ENCODE data around the gene TRIM44. TPM values are rescaled to one million over a fixed set of nuclear protein-coding genes. Genes with fewer than 3 reads are reported as not detected.

Gene TRIM44
- total RNA-seq, 1 experiment from 2014 or later, result 38.1 TPM

DNA sequence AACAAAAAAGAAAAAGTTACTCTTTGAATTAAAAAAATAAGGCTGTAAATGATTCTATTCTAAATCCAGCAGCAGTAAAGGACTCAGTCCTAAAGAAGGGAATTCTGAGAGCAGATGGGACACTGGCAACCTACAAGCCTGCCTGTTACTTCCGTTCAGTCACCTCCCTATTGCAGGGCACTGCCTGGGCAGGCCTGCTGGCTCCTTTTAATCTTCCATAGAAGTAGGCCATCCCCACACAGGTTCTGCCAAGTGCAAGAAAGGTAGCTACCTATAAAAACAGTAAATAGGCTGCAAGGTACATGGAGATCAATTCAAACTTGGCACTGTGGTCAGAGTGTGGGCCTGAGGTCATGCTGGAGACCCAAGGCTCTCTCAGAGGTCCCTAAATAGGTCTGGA is 136.4 kb downstream of the TRIM44 start:
- DNase-seq (ENCODE audit: low spot score), result peak; percentile 94
- in situ Hi-C loops (cut with HindIII; ENCODE audit: low sequenced_read_pairs), result no loop called here

DNA sequence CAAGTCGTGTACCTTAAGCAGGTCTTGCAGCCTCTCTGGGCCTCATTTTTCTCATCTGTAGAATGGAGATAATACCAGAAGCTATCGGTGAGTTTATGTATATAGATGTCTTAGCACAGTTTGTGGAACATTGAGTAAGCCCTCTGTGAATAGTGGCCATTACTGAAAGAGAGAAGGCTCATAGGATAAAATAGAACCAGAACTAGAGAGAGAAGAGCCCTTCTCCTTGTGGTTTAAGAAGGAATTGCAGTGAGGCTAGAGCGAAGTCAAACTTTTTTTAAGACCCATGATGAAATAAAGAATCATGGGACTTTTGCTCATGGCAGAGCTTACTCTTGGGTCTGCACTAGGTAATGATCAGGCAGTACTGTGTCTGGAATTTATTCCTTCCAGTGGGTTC is 137.1 kb downstream of the TRIM44 start:
- in situ Hi-C loops (cut with HindIII; ENCODE audit: low sequenced_read_pairs), result no loop called here
- DNase-seq (ENCODE audit: low spot score), result no peak

DNA sequence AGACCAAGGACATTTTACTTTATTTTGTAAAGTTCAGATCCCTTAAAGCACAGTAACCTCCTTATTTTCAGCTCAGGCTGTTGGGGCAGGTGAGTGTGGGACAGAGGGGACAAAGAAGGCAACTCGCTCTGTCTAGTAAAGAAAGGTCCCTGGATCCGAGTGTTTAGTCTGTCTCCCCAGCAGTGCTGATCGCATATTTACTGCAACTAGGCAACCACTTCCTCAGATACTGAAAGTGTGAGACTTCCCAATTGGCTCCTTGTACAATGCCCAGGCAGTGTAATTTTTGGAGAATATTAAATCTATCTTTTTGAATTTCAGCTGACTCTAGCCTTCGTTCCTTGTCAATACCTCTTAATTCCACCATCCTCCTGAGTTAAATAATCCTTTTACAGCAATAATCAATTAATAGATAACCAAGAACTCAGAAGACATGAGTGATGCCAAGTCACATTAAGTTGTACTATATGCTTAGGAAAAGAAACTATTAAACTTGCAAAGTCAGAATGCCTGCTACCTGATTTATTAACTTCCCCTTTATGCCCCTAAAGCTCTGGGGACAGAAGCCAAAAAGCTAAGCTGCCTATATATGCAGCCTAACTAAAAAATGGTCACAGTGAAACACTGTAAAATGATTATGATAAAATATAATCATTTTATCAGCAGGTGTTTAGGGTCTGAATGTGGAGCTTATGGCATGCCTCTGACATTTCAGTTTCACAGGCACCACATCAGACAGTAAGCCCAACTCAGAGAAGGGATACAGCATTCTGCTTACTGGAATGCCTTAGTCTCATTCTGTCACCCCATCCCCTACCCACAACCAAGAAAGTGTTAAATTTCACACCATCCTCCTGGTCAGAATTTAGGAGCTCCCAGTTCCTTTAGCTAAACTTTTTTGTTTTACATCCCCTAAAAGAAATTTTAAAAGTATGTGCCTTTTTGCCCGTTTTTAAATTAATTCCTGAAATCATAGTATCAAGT is 138.7 kb downstream of the TRIM44 start:
- in situ Hi-C loops (cut with HindIII; ENCODE audit: low sequenced_read_pairs), result no loop called here

DNA sequence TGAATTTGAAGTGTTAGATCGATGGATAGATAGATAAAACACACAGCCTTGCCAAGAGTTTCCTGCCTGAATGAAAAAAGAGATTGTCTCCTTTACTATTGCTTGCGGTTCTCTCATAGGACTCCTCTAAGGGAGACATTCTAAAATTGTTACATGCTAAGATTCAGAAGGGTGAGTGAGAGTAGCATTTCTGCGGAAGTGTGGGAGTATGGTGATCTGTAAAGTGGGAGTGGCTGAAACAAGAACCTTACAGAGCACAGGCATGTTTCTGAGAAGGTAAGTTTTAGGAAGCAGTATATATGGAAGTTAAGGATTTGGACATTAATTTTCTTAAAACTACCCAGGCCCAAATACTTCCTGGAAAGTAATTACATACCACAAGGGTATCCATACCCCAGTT is 139.6 kb downstream of the TRIM44 start:
- in situ Hi-C loops (cut with HindIII; ENCODE audit: low sequenced_read_pairs), result no loop called here
- no peak for DNase-seq (ENCODE audit: low spot score)

More for the DNA sequence above, 138.7 kb downstream of the TRIM44 start:
- no peak for DNase-seq (ENCODE audit: low spot score)

DNA sequence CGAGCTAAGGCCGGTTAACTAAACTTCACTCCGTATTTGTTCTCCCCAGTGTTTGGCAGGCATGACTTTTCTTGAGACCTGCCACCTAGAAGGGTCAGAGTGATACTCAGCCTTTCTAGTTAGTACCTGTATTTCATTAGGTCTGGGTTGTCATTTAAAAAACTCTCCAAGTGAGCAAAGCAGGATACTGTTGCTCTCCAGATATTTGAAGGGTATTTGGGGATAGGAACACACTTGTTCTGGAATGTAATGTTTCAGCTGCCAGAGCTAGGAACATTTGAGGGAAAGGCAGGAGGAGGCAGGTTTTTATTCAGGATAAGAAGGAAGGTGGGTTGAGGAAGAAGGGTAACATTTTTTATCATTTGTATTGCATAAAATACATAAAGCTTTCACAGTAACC is 140.1 kb downstream of the TRIM44 start:
- in situ Hi-C loops (cut with HindIII; ENCODE audit: low sequenced_read_pairs), result no loop called here
- DNase-seq (ENCODE audit: low spot score), result no peak

DNA sequence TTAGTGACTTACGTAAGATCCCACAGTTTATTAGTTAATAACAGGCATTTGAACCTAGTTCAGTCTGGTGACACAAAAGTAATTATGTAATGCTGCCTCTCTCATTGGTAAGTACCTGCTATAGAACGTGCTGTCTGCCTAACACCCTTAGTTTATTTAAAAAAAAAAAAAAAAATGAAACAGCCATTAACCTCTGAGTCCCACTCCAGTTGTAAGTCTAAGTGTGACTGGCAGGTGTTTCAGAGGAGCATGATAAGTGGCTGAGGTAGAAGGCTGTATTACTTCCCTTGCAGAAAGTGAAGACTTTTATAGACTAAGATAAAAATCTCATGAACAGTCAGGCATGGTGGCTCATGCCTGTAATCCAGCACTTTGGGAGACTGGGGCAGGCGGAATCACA is 140.5 kb downstream of the TRIM44 start:
- in situ Hi-C loops (cut with HindIII; ENCODE audit: low sequenced_read_pairs), result no loop called here
- DNase-seq (ENCODE audit: low spot score), result no peak

DNA sequence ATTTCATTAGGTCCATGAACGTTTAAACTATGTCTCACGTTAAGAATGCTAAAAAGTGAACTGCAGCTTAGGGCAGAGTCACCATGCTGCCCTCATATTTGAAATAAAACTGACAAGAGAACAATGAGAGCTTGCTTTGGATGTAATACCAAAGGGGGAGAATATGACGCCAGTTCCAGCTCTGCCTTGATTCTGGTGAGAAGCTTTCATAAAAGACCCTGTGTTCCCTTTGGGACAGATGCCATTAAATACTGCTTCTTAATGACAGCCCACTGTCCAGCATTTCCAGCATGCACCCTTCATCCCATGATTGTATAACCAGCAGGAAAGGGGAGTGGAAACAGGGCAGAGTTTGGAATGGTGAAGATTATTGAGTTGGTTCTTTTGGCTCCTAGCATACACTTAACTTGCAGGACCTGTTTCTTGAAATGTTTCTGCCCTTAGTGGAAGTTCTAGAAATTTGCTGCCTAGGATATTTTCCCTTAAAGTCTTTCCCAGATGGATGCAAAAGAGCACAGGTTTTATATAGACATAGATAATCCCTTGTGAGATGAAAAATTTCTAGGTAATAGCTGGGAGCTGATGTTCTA is 142.0 kb downstream of the TRIM44 start:
- in situ Hi-C loops (cut with HindIII; ENCODE audit: low sequenced_read_pairs), result no loop called here
- no peak for DNase-seq (ENCODE audit: low spot score)

DNA sequence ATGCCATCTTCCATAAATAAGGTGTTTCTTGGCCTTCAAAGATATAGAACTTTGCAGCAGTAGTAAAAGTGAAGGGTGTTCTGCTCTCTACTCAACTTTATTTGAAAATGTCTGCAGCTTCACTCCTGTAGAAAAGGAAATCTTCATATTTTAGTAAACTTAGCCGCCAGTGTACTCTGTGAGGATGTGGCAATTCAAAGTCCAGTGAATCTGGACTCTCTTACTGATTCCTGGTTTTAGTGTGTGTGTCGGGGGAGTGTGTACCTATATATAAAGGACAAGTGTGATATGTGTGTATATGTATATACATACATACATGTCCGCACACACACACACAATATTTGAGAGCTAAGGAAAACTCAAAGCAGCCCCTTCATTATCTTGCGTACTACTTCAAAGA is 147.0 kb downstream of the TRIM44 start:
- in situ Hi-C loops (cut with HindIII; ENCODE audit: low sequenced_read_pairs), result no loop called here

DNA sequence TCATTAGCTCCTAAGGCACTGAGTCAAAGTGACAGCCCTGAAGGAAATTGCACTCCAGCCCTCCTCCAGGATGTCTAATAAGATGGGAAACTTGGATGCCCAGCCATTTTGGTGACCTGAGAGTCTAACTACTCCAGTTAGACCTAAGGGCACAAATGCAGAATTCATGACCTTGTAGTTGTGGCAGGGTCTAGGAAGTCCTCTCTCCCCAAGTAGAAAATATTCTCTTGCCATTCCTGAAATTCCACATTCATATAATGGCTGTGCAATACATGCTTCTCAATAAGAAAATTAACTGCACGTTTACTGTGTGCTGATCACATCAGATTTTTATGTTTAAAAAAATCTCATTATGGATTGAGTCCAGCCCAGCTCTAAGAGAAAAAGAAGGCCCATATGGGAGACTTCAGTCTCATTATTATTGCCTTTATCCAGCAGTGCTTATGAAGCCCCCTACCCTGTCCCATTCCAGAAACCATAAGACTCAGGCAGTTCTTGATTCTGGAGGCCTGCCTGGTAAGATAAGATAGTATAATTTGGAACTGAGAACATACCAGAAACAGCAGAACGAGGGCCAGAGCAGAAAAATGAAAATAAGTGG is 147.6 kb downstream of the TRIM44 start:
- in situ Hi-C loops (cut with HindIII; ENCODE audit: low sequenced_read_pairs), result no loop called here

More for the DNA sequence above, 147.0 kb downstream of the TRIM44 start:
- no peak for DNase-seq (ENCODE audit: low spot score)

DNA sequence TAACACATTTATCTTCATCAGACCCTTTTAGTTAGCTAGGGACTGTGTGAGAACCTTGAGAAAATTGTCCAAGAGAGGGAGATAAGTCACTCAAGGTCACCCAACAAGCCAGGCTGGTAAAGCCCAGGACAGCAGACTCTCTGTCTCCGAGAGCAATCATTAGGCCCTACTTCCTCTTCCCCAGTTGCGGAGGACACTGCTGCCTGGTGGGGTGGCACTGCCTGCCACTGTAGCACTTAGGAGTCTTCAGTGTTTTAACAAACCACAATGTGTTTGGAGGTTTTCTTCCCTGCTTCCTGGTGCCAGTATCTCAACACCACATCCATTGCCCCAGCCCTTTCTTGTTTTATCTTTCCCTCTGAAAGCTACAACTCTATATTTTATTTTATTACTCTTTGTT is 149.2 kb downstream of the TRIM44 start:
- in situ Hi-C loops (cut with HindIII; ENCODE audit: low sequenced_read_pairs), result no loop called here
- DNase-seq (ENCODE audit: low spot score), result no peak

More for the DNA sequence above, 147.6 kb downstream of the TRIM44 start:
- DNase-seq (ENCODE audit: low spot score), result no peak

DNA sequence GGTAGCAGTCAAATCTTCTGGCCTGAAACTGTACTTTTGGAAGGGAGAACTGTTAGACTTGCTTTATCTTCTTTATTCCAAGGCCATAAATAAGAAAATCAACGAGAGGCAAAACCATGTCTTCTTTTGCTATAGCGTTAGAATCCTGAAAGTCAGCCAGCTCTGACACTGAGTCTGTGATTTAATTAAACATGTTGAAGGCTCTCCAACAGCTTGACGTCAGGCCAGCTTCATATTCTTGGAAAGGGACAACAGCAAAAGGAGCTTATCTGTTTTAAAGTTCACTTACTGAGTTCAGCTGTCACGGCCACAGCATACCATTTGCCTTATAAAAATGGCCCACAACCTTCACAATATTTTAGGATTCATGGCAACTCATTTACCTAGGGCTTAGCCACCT is 150.3 kb downstream of the TRIM44 start:
- DNase-seq (ENCODE audit: low spot score), result peak; percentile 74
- in situ Hi-C loops (cut with HindIII; ENCODE audit: low sequenced_read_pairs), result no loop called here

DNA sequence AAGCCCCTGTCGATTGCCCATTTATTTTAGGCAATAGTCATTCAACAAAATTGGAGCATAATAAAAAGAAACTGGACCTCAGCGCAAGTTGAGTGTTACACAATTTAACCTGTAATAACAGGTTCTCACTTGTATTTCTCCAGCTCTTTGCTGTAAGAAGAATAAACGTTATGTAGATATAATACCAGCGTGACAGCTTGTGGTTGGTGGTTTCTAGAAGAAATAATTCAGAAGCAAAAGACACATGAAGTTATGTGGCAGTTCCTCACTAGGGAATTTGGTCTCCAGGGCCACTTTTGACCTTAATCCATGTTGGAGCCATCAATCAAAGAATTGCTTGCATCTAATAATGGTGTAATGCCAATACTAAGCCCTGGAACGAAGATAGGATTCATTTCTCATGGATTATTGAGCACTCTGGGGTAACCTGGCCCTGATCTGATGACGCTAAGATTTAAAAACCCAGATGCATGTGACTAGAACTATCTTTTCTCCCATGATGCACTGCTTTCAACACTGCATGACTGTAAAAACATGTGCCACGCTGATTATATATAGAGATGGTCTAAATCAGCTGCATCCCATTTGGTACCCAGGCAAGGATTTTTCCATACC is 151.6 kb downstream of the TRIM44 start:
- no peak for DNase-seq (ENCODE audit: low spot score)

DNA sequence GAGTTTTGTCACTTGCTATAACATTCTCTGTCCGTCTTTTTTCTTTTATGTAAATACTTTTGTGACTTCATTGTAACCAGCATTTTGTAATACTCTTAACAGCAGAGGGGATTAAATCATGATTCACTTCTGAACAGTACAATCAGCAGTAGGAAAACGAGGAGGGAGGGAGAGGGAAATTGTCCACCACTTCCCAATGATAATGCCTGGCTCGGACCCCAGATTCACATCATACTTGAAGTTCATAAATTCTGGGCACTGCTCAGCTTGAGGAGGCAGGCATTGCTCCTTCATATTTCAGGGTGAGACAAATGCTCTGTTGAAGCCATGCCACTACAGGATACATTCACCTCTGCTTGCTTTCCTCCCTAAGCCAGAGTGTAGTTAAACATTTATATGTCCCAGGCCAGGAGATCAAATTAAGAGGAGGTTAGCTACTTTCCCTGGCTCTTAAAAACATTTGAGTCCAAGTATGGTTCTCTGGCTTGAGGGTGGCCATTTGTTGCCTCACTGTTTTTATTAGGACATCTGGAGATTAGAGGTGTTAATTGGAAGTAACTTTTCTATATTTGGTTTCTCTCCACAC is 152.2 kb downstream of the TRIM44 start:
- no peak for DNase-seq (ENCODE audit: low spot score)
- in situ Hi-C loops (cut with HindIII; ENCODE audit: low sequenced_read_pairs), result no loop called here

More for the DNA sequence above, 151.6 kb downstream of the TRIM44 start:
- in situ Hi-C loops (cut with HindIII; ENCODE audit: low sequenced_read_pairs), result no loop called here

DNA sequence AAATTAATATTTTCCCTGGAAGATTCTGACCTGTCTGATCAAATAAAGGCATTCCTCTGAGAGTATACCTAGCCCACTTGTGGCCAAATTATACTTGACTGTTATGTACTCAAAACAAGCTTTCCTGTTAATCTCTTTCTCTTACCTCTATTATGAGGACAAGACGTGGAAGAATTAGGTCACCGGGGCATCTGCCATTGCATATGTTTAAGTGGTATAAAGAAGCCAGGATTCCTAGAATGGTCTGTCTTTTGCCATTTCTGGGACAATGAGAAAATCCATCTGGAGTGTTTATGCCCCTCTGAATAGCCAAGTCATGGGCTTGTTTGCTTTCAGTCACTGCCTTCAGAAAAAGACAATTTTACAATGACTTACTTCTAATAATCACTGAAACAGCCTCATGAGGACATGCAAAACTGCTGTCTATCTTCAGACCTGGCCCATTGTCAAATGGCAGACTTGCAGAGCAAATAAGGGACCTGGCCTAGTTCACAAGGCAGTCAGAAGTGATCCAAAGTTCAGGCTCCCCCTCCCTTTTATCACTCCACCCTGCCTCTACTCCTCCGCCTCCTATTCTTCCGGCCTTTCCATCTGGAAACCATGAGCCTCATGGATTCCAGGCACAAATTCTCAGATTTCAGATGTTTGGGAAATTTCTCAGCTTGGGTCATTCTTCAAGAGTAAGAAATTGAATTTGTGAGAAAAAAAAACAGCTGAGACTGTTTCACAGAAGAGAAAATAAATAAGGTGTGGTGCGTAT is 153.2 kb downstream of the TRIM44 start:
- DNase-seq (ENCODE audit: low spot score), result peak; percentile 74
- in situ Hi-C loops (cut with HindIII; ENCODE audit: low sequenced_read_pairs), result no loop called here

DNA sequence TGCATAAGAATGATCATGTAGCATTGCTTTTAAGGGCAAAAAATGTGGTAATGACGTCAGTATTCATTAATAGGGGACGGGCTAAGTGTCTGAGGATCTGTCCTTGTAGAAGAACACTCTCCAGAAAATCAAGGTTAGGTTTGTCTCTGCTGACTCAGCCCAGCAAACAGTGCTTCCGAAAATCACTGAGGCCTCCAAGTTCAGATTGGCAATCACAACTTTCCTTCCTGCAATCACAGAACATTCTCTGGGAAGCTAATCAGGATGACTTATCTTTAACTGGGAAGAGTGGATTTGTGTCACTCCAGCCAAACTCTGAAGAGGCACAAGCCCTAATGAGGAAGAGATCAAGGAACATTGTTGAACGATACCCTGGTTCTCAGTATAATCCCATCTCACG is 158.0 kb downstream of the TRIM44 start:
- no peak for DNase-seq (ENCODE audit: low spot score)
- in situ Hi-C loops (cut with HindIII; ENCODE audit: low sequenced_read_pairs), result no loop called here

DNA sequence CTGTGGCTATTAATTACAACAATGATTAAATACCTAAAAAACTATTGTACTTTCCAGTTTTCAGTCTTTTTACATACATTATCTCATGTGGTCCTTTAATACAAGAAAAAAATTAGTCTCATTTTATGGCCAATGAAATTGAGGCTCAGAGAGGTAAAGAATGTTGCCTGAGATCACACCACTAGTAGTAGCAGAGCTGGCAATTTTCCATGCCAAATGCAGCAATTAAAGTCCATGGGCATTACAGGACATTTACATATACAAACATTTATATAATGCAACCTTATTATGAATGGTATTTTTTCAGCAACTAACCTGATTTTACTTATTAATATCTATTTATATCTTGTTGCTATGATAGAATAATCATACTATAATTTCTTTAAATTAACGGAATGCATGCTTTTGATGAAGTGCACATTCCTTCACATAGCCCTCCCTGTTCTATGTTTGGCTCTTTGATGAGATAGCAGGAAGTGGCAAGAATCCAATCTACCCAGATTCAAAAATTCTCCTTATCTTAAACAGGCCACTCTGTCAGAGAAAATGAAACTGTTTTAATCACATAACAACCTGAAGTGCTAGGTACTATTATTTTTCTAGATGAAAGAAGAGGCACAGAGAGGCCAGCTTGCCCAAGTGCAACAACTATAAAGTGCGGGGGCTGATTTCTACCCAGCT is 160.4 kb downstream of the TRIM44 start:
- peak; percentile 45 for DNase-seq (ENCODE audit: low spot score)
- in situ Hi-C loops (cut with HindIII; ENCODE audit: low sequenced_read_pairs), result no loop called here

DNA sequence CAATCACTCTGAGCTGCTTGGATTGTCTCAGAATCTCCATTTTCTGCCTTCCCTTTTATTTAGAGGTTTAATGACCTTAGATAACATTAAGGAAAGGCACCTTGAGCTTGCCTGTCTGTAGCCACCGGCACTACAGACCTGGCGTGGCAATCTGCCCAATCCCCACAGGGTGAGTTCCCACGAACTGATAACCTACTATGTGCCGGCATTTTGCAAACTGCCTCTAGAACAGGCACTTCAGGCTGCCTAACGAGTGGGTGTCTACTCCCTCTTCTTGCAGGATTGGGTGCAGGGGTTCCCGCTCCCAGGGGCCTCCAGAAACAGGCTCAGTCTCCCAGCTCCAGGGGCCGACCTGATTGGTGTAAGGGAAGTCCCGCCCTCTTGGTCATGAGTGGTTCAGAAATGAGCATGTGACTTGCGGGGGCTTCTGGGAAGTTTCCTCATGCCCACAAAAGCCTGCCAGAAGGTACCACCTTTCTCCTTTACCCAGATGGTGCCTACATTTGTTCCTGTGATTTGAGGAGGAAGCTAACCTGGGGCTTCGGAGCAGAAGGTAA is 161.2 kb downstream of the TRIM44 start:
- in situ Hi-C loops (cut with HindIII; ENCODE audit: low sequenced_read_pairs), result no loop called here
- DNase-seq (ENCODE audit: low spot score), result no peak

DNA sequence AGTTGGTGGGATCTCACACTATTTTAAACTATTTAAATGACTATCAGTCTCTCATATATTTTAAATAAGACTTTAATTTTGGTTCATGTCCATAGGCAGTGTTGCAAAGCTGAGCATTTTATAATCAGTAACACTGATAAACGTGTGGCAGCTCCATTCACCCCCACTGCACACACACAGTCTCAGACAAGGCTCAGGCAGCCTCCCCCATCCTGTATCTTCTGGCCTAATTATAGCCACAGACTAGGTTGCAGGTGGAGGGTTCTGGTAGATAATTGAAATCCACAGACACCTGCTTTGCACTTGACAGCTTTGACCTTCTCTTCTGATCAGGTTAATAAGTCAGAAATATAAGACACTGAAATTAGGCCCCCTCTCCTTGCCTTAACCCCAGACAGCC is 162.8 kb downstream of the TRIM44 start:
- in situ Hi-C loops (cut with HindIII; ENCODE audit: low sequenced_read_pairs), result no loop called here
- no peak for DNase-seq (ENCODE audit: low spot score)

Measured in G401 (cell line).